KG1 (cell line): ENCODE measurements around the gene MYMX.

ENCODE experiments used
- DNase-seq: peaks from one replicate; lab custom pipeline; 2025; lab: John Stamatoyannopoulos, UW

MYMX gene

GRCh38 chr6:44264154-44265006, 47.7 kb downstream of the MYMX start:
- peak; percentile 61 for DNase-seq

GRCh38 chr6:44265007-44265721, 48.4 kb downstream of the MYMX start, which contains the start of gene NFKBIE:
TSS of gene NFKBIE (minus strand) at chr6:44265551. CDS start at chr6:44265346, 205 bp downstream.
- peak; percentile 58 for DNase-seq

GRCh38 chr6:44265722-44266233, 49.1 kb downstream of the MYMX start:
- no peak for DNase-seq

GRCh38 chr6:44266347-44266746, 49.6 kb downstream of the MYMX start:
- DNase-seq: no peak

- no peak for DNase-seq
These were observed 50.5 kb downstream of the MYMX start for GRCh38 chr6:44267252-44267651.
